K562 (cell line): Measurements from ENCODE around the gene ZNF140. TPM values are rescaled to one million over a fixed set of nuclear protein-coding genes. Genes with fewer than 3 reads are reported as not detected.
A peak's percentile ranks its signal among the peaks of the same experiment; 100 is the strongest.

Experiments
- CBX2 ChIP-seq: fragments of 200-600 bp; sonication (generic); IDR thresholded peaks from one replicate; pipeline ENCODE4 v1.6.1; 2012; ENCODE audit warnings: mild to moderate bottlenecking, low read length, inconsistent platforms; ENCODE audit not compliant: insufficient read depth, poor library complexity, severe bottlenecking
- CREB1 ChIP-seq, 2 experiments: sonication (generic) in 1 of 2; formaldehyde crosslinking in 1 of 2; IDR thresholded peaks; 2 replicates each; pipeline versions ENCODE4 v1.6.1 to v1.8.0; 2012 to 2022; ENCODE audit warnings: inconsistent platforms in 1 of 2, mild to moderate bottlenecking in 1 of 2, missing genetic modification reagents in 1 of 2, moderate library complexity in 1 of 2
- GABPB2 ChIP-seq: fragments of 250-450 bp; sonication (Bioruptor Pico); conservative IDR thresholded peaks from 2 replicates; pipeline ENCODE4 v1.5.1; 2021; ENCODE audit warnings: mild to moderate bottlenecking
- SETDB1 ChIP-seq: IDR thresholded peaks from one replicate; pipeline ENCODE4 v1.6.1; 2012; ENCODE audit warnings: low read length, control low read depth, inconsistent platforms
- SRSF7 ChIP-seq: fragments of 200-400 bp; formaldehyde crosslinking; optimal IDR thresholded peaks from 2 replicates; pipeline ENCODE3; 2017; ENCODE audit warnings: mild to moderate bottlenecking, low read depth, low read length
- ZNF76 ChIP-seq: fragments of 250-450 bp; sonication (Bioruptor Pico); IDR thresholded peaks from 2 replicates; pipeline ENCODE4 v1.4.0; 2020; ENCODE audit warnings: mild to moderate bottlenecking, moderate library complexity, borderline replicate concordance
- polyA plus RNA-seq, 8 experiments: library from polyadenylated mRNA; depleted of rRNA in 4 of 8; stranded (reverse) in 5 of 8; unstranded in 3 of 8; fragments of >200 nt; fragmentation: Nextera tagmentation in 2 of 8; fragmentation: Illumina TruSeq in 1 of 8; extraction: Ambion mirVana in 2 of 8; extraction: Trizol in 1 of 8; gene quantifications; 2 replicates each; pipeline versions ENCODE4 v1.2.1 to v1.2.3, GENCODE V29; 2011 to 2014; ENCODE audit warnings: inconsistent platforms in 1 of 8, missing spikeins in 1 of 8
- total RNA-seq, 7 experiments: library from RNA; depleted of rRNA in 6 of 7; stranded (reverse); fragments of >200 nt in 6 of 7; fragmentation: Illumina TruSeq in 2 of 7; extraction: Trizol in 2 of 7; gene quantifications; 2 replicates each; pipeline versions ENCODE4 v1.2.1 to v1.2.3, GENCODE V29; 2011 to 2021; ENCODE audit warnings: low replicate concordance in 1 of 7
- TF ChIP-seq, protein P1 (sequence below), 3 experiments: fragments of 200-800 bp in 1 of 3; fragments of 250-450 bp in 1 of 3; fragments of 450-650 bp in 1 of 3; sonication (Bioruptor Pico) in 1 of 3; sonication (Bioruptor generic) in 1 of 3; formaldehyde crosslinking in 1 of 3; IDR thresholded peaks; 2 replicates each; pipeline versions ENCODE4 v1.6.1 to v1.8.0; 2016 to 2022; ENCODE audit warnings: mild to moderate bottlenecking in 2 of 3, missing genetic modification characterization in 2 of 3, missing compliant biosample characterization in 1 of 3, moderate library complexity in 1 of 3
- TF ChIP-seq, protein P2 (sequence below): fragments of 200-800 bp; sonication (Bioruptor generic); IDR thresholded peaks from 2 replicates; pipeline ENCODE4 v1.6.1; 2016; ENCODE audit warnings: missing genetic modification characterization, missing compliant biosample characterization
- TF ChIP-seq, protein P3 (sequence below), 2 experiments: fragments of 450-650 bp; IDR thresholded peaks; 2 replicates each; pipeline ENCODE4 v1.6.1; 2016; ENCODE audit warnings: mild to moderate bottlenecking in 2 of 2, borderline replicate concordance in 1 of 2, low read depth in 1 of 2, moderate library complexity in 1 of 2

Gene ZNF140
- total and polyA plus RNA-seq, 9 of the 15 experiments (the other 6 are each of a cell fraction or from before 2014, with no cell fraction given), result 1.6 to 10.9 (median 5.3) TPM

DNA sequence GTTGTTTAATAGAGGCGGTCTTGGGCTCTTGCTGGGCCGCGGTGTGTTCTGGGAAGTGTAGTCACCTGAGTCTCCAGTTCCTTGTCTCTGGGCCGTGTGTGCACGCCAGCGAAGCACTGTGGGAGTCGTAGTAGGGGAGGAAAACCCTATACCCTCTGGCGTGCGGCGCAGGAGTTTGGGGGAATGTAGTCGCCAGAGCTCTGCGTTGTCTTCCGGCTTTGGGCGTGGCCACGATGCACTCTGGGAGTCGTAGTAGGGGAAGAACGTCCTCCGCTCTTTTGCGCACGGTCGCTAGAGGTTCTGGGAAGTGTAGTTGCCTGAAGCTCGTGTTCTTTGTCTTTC, 726 bp upstream of the ZNF140 start (continued):
- TF ChIP-seq, protein P1, sequence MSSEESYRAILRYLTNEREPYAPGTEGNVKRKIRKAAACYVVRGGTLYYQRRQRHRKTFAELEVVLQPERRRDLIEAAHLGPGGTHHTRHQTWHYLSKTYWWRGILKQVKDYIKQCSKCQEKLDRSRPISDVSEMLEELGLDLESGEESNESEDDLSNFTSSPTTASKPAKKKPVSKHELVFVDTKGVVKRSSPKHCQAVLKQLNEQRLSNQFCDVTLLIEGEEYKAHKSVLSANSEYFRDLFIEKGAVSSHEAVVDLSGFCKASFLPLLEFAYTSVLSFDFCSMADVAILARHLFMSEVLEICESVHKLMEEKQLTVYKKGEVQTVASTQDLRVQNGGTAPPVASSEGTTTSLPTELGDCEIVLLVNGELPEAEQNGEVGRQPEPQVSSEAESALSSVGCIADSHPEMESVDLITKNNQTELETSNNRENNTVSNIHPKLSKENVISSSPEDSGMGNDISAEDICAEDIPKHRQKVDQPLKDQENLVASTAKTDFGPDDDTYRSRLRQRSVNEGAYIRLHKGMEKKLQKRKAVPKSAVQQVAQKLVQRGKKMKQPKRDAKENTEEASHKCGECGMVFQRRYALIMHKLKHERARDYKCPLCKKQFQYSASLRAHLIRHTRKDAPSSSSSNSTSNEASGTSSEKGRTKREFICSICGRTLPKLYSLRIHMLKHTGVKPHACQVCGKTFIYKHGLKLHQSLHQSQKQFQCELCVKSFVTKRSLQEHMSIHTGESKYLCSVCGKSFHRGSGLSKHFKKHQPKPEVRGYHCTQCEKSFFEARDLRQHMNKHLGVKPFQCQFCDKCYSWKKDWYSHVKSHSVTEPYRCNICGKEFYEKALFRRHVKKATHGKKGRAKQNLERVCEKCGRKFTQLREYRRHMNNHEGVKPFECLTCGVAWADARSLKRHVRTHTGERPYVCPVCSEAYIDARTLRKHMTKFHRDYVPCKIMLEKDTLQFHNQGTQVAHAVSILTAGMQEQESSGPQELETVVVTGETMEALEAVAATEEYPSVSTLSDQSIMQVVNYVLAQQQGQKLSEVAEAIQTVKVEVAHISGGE (CRISPR knock-in tag; IDR thresholded peaks at IDR 0.05), result peak in 2 of 3 experiments; percentile 51 to 93; a peak in 3 of 6 replicates
- TF ChIP-seq, protein P2, sequence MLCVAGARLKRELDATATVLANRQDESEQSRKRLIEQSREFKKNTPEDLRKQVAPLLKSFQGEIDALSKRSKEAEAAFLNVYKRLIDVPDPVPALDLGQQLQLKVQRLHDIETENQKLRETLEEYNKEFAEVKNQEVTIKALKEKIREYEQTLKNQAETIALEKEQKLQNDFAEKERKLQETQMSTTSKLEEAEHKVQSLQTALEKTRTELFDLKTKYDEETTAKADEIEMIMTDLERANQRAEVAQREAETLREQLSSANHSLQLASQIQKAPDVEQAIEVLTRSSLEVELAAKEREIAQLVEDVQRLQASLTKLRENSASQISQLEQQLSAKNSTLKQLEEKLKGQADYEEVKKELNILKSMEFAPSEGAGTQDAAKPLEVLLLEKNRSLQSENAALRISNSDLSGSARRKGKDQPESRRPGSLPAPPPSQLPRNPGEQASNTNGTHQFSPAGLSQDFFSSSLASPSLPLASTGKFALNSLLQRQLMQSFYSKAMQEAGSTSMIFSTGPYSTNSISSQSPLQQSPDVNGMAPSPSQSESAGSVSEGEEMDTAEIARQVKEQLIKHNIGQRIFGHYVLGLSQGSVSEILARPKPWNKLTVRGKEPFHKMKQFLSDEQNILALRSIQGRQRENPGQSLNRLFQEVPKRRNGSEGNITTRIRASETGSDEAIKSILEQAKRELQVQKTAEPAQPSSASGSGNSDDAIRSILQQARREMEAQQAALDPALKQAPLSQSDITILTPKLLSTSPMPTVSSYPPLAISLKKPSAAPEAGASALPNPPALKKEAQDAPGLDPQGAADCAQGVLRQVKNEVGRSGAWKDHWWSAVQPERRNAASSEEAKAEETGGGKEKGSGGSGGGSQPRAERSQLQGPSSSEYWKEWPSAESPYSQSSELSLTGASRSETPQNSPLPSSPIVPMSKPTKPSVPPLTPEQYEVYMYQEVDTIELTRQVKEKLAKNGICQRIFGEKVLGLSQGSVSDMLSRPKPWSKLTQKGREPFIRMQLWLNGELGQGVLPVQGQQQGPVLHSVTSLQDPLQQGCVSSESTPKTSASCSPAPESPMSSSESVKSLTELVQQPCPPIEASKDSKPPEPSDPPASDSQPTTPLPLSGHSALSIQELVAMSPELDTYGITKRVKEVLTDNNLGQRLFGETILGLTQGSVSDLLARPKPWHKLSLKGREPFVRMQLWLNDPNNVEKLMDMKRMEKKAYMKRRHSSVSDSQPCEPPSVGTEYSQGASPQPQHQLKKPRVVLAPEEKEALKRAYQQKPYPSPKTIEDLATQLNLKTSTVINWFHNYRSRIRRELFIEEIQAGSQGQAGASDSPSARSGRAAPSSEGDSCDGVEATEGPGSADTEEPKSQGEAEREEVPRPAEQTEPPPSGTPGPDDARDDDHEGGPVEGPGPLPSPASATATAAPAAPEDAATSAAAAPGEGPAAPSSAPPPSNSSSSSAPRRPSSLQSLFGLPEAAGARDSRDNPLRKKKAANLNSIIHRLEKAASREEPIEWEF (CRISPR knock-in tag), result 0 out of 2 replicates have a peak, but pooled peaks have one; percentile 5
- TF ChIP-seq CREB1 (IDR thresholded peaks at IDR 0.05) (peak; percentile 99), CREB1 (CRISPR knock-in tag; IDR thresholded peaks at IDR 0.05) (peak; percentile 97), ZNF76 (CRISPR knock-in tag) (no peak), CBX2 (no peak), SRSF7 (no peak), SETDB1 (no peak), GABPB2 (CRISPR knock-in tag) (no peak)
- TF ChIP-seq, protein P3, sequence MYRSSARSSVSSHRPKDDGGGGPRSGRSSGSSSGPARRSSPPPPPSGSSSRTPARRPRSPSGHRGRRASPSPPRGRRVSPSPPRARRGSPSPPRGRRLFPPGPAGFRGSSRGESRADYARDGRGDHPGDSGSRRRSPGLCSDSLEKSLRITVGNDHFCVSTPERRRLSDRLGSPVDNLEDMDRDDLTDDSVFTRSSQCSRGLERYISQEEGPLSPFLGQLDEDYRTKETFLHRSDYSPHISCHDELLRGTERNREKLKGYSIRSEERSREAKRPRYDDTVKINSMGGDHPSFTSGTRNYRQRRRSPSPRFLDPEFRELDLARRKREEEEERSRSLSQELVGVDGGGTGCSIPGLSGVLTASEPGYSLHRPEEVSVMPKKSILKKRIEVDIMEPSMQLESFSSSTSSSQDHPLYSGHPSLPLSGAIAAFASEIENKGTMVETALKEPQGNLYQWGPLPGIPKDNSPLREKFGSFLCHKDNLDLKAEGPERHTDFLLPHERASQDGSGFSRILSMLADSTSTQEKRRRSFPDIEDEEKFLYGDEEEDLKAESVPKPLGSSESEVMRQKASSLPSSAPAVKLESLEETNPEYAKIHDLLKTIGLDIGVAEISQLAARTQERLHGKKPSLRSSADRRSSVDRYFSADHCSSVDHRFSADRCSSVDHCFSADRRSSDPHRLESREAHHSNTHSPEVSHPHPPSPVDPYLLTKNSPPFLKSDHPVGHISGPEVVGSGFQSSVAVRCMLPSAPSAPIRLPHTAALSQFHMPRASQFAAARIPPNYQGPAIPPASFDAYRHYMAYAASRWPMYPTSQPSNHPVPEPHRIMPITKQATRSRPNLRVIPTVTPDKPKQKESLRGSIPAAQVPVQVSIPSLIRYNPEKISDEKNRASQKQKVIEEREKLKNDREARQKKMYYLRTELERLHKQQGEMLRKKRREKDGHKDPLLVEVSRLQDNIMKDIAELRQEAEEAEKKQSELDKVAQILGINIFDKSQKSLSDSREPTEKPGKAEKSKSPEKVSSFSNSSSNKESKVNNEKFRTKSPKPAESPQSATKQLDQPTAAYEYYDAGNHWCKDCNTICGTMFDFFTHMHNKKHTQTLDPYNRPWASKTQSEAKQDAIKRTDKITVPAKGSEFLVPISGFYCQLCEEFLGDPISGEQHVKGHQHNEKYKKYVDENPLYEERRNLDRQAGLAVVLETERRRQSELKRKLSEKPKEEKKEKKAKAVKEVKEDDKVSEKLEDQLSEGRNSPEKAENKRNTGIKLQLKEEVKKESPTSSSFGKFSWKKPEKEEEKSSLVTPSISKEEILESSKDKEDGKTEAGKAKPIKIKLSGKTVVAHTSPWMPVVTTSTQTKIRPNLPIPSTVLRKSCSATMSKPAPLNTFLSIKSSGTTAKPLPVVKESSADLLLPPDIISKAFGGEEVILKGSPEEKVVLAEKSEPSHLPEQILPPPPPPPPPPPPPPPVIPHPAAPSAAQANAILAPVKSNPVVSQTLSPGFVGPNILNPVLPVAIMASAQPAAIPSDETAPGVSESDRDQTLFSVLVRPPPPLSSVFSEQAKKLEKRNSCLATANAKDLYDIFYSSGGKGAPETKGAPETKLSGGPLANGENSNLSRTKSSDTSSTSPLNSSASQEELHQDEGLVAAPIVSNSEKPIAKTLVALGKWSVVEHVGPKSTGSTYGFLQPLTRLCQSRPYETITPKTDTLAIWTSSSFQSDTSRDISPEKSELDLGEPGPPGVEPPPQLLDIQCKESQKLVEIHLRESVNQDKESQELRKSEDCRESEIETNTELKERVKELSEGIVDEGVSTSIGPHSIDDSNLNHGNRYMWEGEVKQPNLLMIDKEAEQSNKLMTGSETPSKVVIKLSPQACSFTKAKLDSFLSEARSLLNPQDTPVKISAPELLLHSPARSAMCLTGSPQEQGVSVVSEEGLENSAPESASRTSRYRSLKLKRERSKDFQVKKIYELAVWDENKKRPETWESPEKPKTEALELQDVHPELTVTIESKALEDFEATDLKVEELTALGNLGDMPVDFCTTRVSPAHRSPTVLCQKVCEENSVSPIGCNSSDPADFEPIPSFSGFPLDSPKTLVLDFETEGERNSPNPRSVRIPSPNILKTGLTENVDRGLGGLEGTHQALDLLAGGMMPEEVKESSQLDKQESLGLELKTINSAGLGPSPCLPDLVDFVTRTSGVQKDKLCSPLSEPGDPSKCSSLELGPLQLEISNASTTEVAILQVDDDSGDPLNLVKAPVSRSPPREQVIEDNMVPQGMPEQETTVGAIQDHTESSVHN (IDR thresholded peaks at IDR 0.05; ENCODE audit: borderline replicate concordance in 1 of 2, low read depth in 1 of 2), result no peak
